GM12878 (cell line): ENCODE results near the gene EPAS1. TPM values are rescaled to one million over a fixed set of nuclear protein-coding genes. Genes with fewer than 3 reads are reported as not detected.

Experiments
- ATAC-seq: fragments of 200-7000 bp; cut with Tn5 transposase; 3 replicates; pipeline ENCODE4 v1.9.1; 2020; ENCODE audit warnings: mild to moderate bottlenecking, moderate library complexity
- BruUV-seq: library from RNA; stranded (reverse); fragments of 400-500 nt; replicated peaks from 2 replicates; lab custom pipeline; 2021; lab: Mats Ljungman, UMichigan
- CTCF ChIA-PET: fragments of 300-600 bp; sonication (Branson Sonifier 250); formaldehyde crosslinking; extraction: SDS; loops from one replicate; lab custom pipeline; 2021; ENCODE audit warnings: inconsistent platforms; lab: Yijun Ruan, JAX
- POLR2A ChIA-PET: fragments of 350-600 bp; formaldehyde crosslinking; extraction: SDS; loops from one replicate; lab custom pipeline; 2021; ENCODE audit warnings: inconsistent platforms; lab: Charles Lee
- RAD21 ChIA-PET: fragments of 300-600 bp; sonication (Branson Sonifier 250); formaldehyde crosslinking; loops from one replicate; lab custom pipeline; 2023; ENCODE audit warnings: antibody characterized with exemption; ENCODE audit not compliant: unreplicated experiment; lab: Charles Lee
- SMC1A ChIA-PET: fragments of 300-600 bp; sonication (Branson Sonifier 250); formaldehyde crosslinking; loops from one replicate; lab custom pipeline; 2023; ENCODE audit not compliant: unreplicated experiment, uncharacterized antibody; lab: Charles Lee
- DNase-seq: peaks from one replicate; pipeline ENCODE4 v3.0.0-alpha.2; 2011; ENCODE audit warnings: low read depth, low spot score
- FAIRE-seq: peaks from 3 replicates; lab custom pipeline; 2011; peaks lifted over from hg19 to GRCh38; lab: Jason Lieb, UNC
- H2AFZ ChIP-seq: 2 replicates; pipeline ENCODE4 v1.6.0; 2011; ENCODE audit warnings: low read depth, low read length, control low read depth; ENCODE audit not compliant: control insufficient read depth
- H3K27ac ChIP-seq: 2 replicates; pipeline ENCODE4 v1.5.1; 2011; ENCODE audit warnings: control low read depth; ENCODE audit not compliant: control insufficient read depth, insufficient read depth
- H3K27me3 ChIP-seq, 2 experiments: replicated peaks in 1 of 2; 2 replicates each; pipeline versions ENCODE4 v1.6.0 to v1.6.1; 2011; ENCODE audit warnings: low read length in 1 of 2; ENCODE audit not compliant: control insufficient read depth in 2 of 2, insufficient read depth in 2 of 2
- H3K36me3 ChIP-seq, 2 experiments: 2 replicates each; pipeline ENCODE4 v1.5.1; 2011; ENCODE audit warnings: low read length in 1 of 2; ENCODE audit not compliant: control insufficient read depth in 2 of 2, insufficient read depth in 2 of 2
- H3K4me1 ChIP-seq: 2 replicates; pipeline ENCODE4 v1.6.1; 2011; ENCODE audit warnings: mild to moderate bottlenecking, low read length, moderate library complexity, mixed read lengths; ENCODE audit not compliant: control insufficient read depth, insufficient read depth
- H3K4me2 ChIP-seq: 2 replicates; pipeline ENCODE4 v1.6.0; 2011; ENCODE audit warnings: control low read depth; ENCODE audit not compliant: control insufficient read depth, insufficient read depth
- H3K4me3 ChIP-seq: fragments of 200-600 bp; sonication (generic); 2 replicates; pipeline ENCODE4 v1.5.1; 2016
- H3K79me2 ChIP-seq: 2 replicates; pipeline ENCODE4 v1.6.0; 2011; ENCODE audit warnings: low read length; ENCODE audit not compliant: control insufficient read depth, insufficient read depth
- H3K9ac ChIP-seq: 2 replicates; pipeline ENCODE4 v1.8.0; 2011; ENCODE audit warnings: low read length, control low read depth, mixed read lengths; ENCODE audit not compliant: control insufficient read depth, insufficient read depth
- H3K9me3 ChIP-seq: replicated peaks from 3 replicates; pipeline ENCODE4 v1.5.1; 2011; ENCODE audit warnings: mild to moderate bottlenecking, low read length; ENCODE audit not compliant: control insufficient read depth, insufficient read depth
- H4K20me1 ChIP-seq: 2 replicates; pipeline ENCODE4 v1.6.0; 2011; ENCODE audit not compliant: control insufficient read depth, insufficient read depth
- DPF2 ChIP-seq: fragments of 450-650 bp; IDR thresholded peaks from 2 replicates; pipeline ENCODE4 v1.6.1; 2017; ENCODE audit warnings: mild to moderate bottlenecking
- EED ChIP-seq: sonication (generic); IDR thresholded peaks from 2 replicates; pipeline ENCODE4 v1.6.1; 2016; ENCODE audit warnings: antibody characterized with exemption, low read depth
- HSF1 ChIP-seq: fragments of 150-350 bp; IDR thresholded peaks from 2 replicates; pipeline ENCODE4 v1.6.1; 2014; ENCODE audit warnings: mild to moderate bottlenecking, low read depth, low read length
- IRF4 ChIP-seq: IDR thresholded peaks from 2 replicates; pipeline ENCODE4 v1.6.1; 2011; ENCODE audit warnings: low read depth, low read length
- KAT2A ChIP-seq: conservative IDR thresholded peaks from 2 replicates; pipeline ENCODE4 v1.6.1; 2011; ENCODE audit warnings: low read depth, low read length; ENCODE audit not compliant: control insufficient read depth
- KDM1A ChIP-seq: fragments of 200-600 bp; sonication (generic); IDR thresholded peaks from 2 replicates; pipeline ENCODE4 v1.6.1; 2016; ENCODE audit warnings: borderline replicate concordance
- MEF2A ChIP-seq: IDR thresholded peaks from 2 replicates; pipeline ENCODE4 v1.6.1; 2011; ENCODE audit warnings: low read depth, mild to moderate bottlenecking, low read length, moderate library complexity; ENCODE audit not compliant: insufficient read depth
- MXI1 ChIP-seq: fragments of 150-350 bp; IDR thresholded peaks from 2 replicates; pipeline ENCODE4 v1.6.1; 2011; ENCODE audit warnings: low read depth, mild to moderate bottlenecking, inconsistent platforms, low read length, improper control_type of control experiment
- REST ChIP-seq: IDR thresholded peaks from 2 replicates; pipeline ENCODE4 v1.6.1; 2012; ENCODE audit warnings: mild to moderate bottlenecking, low read depth, low read length
- SMC3 ChIP-seq: IDR thresholded peaks from 2 replicates; pipeline ENCODE4 v1.6.1; 2011; ENCODE audit warnings: low read length, improper control_type of control experiment, borderline replicate concordance
- ZBTB11 ChIP-seq: fragments of 450-650 bp; formaldehyde crosslinking; IDR thresholded peaks from 2 replicates; pipeline ENCODE4 v1.5.0; 2022; ENCODE audit warnings: mild to moderate bottlenecking, missing genetic modification characterization
- WGBS: methylation state at CpG from one replicate; pipeline ENCODE4 v1.1.6; 2016; ENCODE audit warnings: low lambda C conversion rate; ENCODE audit not compliant: insufficient replicate concordance, insufficient coverage; ENCODE audit errors: missing lambda C conversion rate; 5-methylcytosine and 5-hydroxymethylcytosine counted together
- in situ Hi-C: fragments of 300-500 bp; cut with MboI; formaldehyde crosslinking; loops from 9 replicates; pipeline ENCODE4 v1.14.3; 2018; ENCODE audit warnings: mixed read lengths
- intact Hi-C: fragments of 100-400 bp; cut with micrococcal nuclease; formaldehyde crosslinking; loops from one replicate; pipeline ENCODE4 v1.14.2; 2022; ENCODE audit not compliant: unreplicated experiment
- polyA plus RNA-seq, 11 experiments: library from polyadenylated mRNA; depleted of rRNA in 4 of 11; unstranded in 6 of 11; stranded (reverse) in 5 of 11; fragments of >200 nt; fragmentation: Nextera tagmentation in 4 of 11; fragmentation: Illumina TruSeq in 1 of 11; extraction: Ambion mirVana in 4 of 11; extraction: Trizol in 1 of 11; gene quantifications; 1 replicate in 1 of 11; 2 replicates in 10 of 11; pipeline versions ENCODE4 v1.2.1 to v1.2.3, GENCODE V29; 2011 to 2016; ENCODE audit warnings: inconsistent platforms in 2 of 11, missing spikeins in 2 of 11, low read depth in 1 of 11
- total RNA-seq, 4 experiments: library from RNA; depleted of rRNA in 3 of 4; stranded (reverse); fragments of >200 nt in 3 of 4; fragmentation: Illumina TruSeq in 1 of 4; extraction: Trizol in 1 of 4; gene quantifications; 2 replicates each; pipeline versions ENCODE4 v1.2.1 to v1.2.3, GENCODE V29; 2013 to 2021

EPAS1 gene
- total and polyA plus RNA-seq, 10 of the 15 experiments (the other 5 are each of a cell fraction or from before 2014, with no cell fraction given): 0.11 to 22.0 (median 1.3) TPM; not detected in 1

- TF ChIP-seq KAT2A: no peak
- no peak for TF ChIP-seq EED
These were observed 125.6 kb downstream of the EPAS1 start (continued) for GRCh38 chr2:46422717-46423394.

GRCh38 chr2:46424937-46425336 is 127.7 kb downstream of the EPAS1 start:
- Histone ChIP-seq H3K4me2 (no peak overlapping the region), H3K27ac (no peak overlapping the region), H3K27me3 (no peaks in the 10 kb centered on the region), H3K9me3 (no peaks in the 10 kb centered on the region; the same call in 2 of the 3 replicates), H3K79me2 (no peaks in the 10 kb centered on the region), H4K20me1 (no peaks in the 10 kb centered on the region), H3K36me3 (no peaks in the 10 kb centered on the region), H3K9ac (no peak overlapping the region), H2AFZ (no peak overlapping the region), H3K4me1 (no peaks in the 10 kb centered on the region), H3K4me3 (no peak overlapping the region)
- CTCF ChIA-PET: no interaction called here
- ATAC-seq (no peak), DNase-seq (no peak), FAIRE-seq (no peak)
- 44% methylated on average over 5 of the region's 5 CpGs for WGBS
- in situ Hi-C loops: no loop called here
- POLR2A ChIA-PET: no interaction called here
- intact Hi-C loops: no loop called here
- no TSS peak for BruUV-seq
- TF ChIP-seq MEF2A: no peak
- no peak for TF ChIP-seq SMC3
- TF ChIP-seq KDM1A: no peak
- no peak for TF ChIP-seq DPF2
- TF ChIP-seq IRF4: no peak
- no peak for TF ChIP-seq ZBTB11
- TF ChIP-seq EED: no peak
- no peak for TF ChIP-seq MXI1
- no peak for TF ChIP-seq HSF1
- no peak for TF ChIP-seq REST
- RAD21 ChIA-PET: no interaction called here
- SMC1A ChIA-PET: interaction anchor here (1.2 kb wide), 1 partner anchor 15 kb away, joined by 5 read pairs; no protein-coding TSS in a partner anchor
